Ishikawa (cell line): ENCODE measurements around the gene GLI3.

Source experiments
- NFIC ChIP-seq: IDR thresholded peaks from 2 replicates; pipeline ENCODE4 v1.6.1; 2012
- REST ChIP-seq: IDR thresholded peaks from 2 replicates; pipeline ENCODE4 v1.6.1; 2012; ENCODE audit warnings: low read depth, mild to moderate bottlenecking

- TF ChIP-seq REST = no peak
- no peak for TF ChIP-seq NFIC
Measured at GRCh38 chr7:42016517-42016916, 220.5 kb downstream of the GLI3 start.
